RWPE2 (cell line): ENCODE data around the gene RNF11.

Experiments used
- ATAC-seq: fragments of 200-7000 bp; cut with Tn5 transposase; 3 replicates; pipeline ENCODE4 v1.9.1; 2021; ENCODE audit warnings: low read depth
- DNase-seq: peaks from one replicate; pipeline ENCODE4 v3.0.0-alpha.2; 2020; ENCODE audit warnings: low spot score
- H3K27ac ChIP-seq: fragments of 450-650 bp; 2 replicates; pipeline ENCODE4 v1.5.1; 2017; ENCODE audit warnings: mild to moderate bottlenecking; ENCODE audit not compliant: poor library complexity, severe bottlenecking
- H3K27me3 ChIP-seq: fragments of 250-450 bp; sonication (Bioruptor Pico); 2 replicates; pipeline ENCODE4 v1.5.1; 2021; ENCODE audit warnings: mild to moderate bottlenecking, moderate library complexity; ENCODE audit not compliant: insufficient read depth, poor library complexity, severe bottlenecking
- H3K36me3 ChIP-seq: fragments of 250-450 bp; sonication (Bioruptor Pico); 2 replicates; pipeline ENCODE4 v1.5.1; 2020; ENCODE audit warnings: low read depth, mild to moderate bottlenecking, moderate library complexity
- H3K4me1 ChIP-seq: fragments of 250-450 bp; sonication (Bioruptor Pico); 2 replicates; pipeline ENCODE4 v1.5.1; 2021; ENCODE audit warnings: mild to moderate bottlenecking, moderate library complexity; ENCODE audit not compliant: insufficient read depth, poor library complexity, severe bottlenecking
- H3K4me3 ChIP-seq: fragments of 250-450 bp; sonication (Bioruptor Pico); 2 replicates; pipeline ENCODE4 v1.5.1; 2021; ENCODE audit warnings: mild to moderate bottlenecking, moderate library complexity; ENCODE audit not compliant: severe bottlenecking
- H3K9me3 ChIP-seq: fragments of 250-450 bp; sonication (Bioruptor Pico); 2 replicates; pipeline ENCODE4 v1.5.1; 2021; ENCODE audit warnings: mild to moderate bottlenecking, moderate library complexity; ENCODE audit not compliant: severe bottlenecking
- TF ChIP-seq, protein P1 (sequence below): fragments of 450-650 bp; IDR thresholded peaks from one replicate; pipeline ENCODE4 v1.5.1; 2017; ENCODE audit warnings: mild to moderate bottlenecking, moderate library complexity; ENCODE audit not compliant: poor library complexity, severe bottlenecking

Gene RNF11

DNA sequence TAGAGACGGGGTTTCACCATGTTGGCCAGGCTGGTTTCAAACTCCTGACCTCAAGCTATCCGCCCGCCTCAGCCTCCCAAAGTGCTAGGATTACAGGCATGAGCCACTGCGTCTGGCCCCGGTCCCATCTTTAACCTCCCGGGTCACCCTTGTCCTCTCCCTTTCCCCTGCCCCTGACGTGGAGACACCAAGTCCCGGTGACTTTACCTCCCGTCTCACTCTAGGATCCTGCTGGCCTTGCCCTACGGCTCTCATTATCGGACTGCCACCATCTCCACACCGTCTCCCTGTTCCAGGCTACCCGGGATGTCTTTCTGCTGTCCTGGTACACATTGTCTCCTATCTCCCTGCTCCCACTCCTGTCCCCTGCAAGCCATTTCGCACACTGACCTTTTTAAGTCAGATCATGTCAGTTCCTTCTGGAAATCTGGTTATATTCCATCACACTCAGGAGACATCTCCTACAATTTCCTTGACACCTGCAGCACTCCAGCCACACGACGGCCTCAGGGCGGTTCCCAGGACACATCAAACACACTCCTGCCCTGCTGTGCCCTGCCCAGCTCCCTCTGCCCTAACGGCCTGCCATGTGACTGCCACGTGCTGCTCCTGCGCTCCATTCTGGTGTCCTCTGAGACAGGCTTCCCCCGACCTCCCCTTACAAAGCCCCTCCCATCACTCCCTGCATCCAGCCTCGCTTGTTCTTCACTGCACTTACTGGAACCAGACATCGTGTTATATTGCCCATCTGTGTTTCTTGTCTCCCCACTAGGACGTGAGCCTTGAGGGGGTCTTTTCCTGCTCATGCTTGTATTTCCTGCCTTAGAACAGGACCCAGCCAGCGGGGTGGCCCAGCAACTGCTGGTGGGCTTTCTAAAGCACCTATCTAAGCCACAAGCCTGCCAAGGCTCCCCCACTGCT is 61.6 kb downstream of the RNF11 start:
- TF ChIP-seq, protein P1, sequence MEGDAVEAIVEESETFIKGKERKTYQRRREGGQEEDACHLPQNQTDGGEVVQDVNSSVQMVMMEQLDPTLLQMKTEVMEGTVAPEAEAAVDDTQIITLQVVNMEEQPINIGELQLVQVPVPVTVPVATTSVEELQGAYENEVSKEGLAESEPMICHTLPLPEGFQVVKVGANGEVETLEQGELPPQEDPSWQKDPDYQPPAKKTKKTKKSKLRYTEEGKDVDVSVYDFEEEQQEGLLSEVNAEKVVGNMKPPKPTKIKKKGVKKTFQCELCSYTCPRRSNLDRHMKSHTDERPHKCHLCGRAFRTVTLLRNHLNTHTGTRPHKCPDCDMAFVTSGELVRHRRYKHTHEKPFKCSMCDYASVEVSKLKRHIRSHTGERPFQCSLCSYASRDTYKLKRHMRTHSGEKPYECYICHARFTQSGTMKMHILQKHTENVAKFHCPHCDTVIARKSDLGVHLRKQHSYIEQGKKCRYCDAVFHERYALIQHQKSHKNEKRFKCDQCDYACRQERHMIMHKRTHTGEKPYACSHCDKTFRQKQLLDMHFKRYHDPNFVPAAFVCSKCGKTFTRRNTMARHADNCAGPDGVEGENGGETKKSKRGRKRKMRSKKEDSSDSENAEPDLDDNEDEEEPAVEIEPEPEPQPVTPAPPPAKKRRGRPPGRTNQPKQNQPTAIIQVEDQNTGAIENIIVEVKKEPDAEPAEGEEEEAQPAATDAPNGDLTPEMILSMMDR = no peak
- Histone ChIP-seq H3K27ac (no peak overlapping the region), H3K36me3 (no peaks in the 10 kb centered on the region), H3K9me3 (no peaks in the 10 kb centered on the region), H3K4me3 (no peak overlapping the region), H3K4me1 (no peaks in the 10 kb centered on the region), H3K27me3 (no peaks in the 10 kb centered on the region)
- no peak for ATAC-seq
- DNase-seq = no peak

DNA sequence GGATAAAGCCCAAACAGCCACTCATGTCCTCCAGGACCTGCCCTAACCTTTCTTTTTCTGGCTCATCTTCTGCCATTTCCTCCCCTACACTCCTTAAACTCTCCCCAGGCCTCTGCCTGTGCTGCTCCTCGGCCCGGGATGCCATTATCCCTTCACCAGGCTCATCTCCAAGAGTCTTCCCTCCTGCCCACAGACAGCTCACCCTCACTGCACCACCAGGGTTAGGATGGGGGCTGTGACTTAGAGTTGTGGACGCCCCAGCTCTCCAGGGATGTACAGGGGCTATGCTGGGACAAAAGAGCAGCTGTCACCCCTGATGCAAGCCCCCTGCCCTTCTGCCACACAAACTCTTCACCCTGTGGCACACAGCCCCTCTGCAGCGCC is 62.2 kb downstream of the RNF11 start:
- no peaks in the 10 kb centered on the region for H3K36me3 ChIP-seq

DNA sequence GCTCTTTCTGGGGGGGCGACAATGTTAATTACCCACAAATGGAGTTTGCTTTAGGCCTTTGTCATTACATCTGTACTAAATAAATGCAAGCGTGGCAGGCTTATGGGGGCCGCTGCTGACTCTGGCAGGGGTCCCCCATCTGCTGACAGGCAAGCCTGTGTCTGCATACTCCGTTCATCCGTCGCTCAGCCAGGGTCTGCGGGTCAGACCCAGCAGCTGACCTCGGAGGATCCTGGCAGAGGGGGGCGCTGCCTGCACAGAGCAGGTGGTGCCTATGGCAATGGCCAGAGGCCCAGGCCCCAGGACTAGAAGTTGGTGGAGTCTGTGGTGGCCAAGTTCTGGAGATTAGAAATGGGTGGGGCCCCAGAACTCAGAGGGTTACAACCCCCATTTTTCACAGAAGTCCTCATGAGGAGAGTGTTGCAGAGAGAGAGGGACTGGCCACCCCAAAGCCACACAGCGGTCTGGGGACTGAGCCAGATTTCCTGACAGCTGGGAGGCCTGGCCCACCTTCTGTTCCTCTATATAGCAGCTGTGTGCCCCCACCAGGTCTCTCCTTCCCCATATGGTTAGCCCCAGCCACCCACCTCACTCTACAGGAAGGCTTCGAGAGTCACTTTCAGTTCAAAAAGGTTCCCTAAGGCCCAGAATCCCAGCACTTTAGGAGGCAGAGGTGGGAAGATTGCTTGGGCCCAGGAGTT is 63.3 kb downstream of the RNF11 start:
- Histone ChIP-seq H3K9me3 (no peaks in the 10 kb centered on the region), H3K27ac (no peak overlapping the region), H3K36me3 (no peaks in the 10 kb centered on the region), H3K27me3 (no peaks in the 10 kb centered on the region), H3K4me1 (no peaks in the 10 kb centered on the region), H3K4me3 (no peak overlapping the region)
- TF ChIP-seq, protein P1 = no peak
- DNase-seq = no peak
- ATAC-seq = no peak

More for the DNA sequence above, 62.2 kb downstream of the RNF11 start:
- Histone ChIP-seq H3K27ac (no peak overlapping the region), H3K4me3 (no peak overlapping the region), H3K4me1 (no peaks in the 10 kb centered on the region), H3K9me3 (no peaks in the 10 kb centered on the region), H3K27me3 (no peaks in the 10 kb centered on the region)
- TF ChIP-seq, protein P1 = no peak
- ATAC-seq (no peak), DNase-seq (no peak)

DNA sequence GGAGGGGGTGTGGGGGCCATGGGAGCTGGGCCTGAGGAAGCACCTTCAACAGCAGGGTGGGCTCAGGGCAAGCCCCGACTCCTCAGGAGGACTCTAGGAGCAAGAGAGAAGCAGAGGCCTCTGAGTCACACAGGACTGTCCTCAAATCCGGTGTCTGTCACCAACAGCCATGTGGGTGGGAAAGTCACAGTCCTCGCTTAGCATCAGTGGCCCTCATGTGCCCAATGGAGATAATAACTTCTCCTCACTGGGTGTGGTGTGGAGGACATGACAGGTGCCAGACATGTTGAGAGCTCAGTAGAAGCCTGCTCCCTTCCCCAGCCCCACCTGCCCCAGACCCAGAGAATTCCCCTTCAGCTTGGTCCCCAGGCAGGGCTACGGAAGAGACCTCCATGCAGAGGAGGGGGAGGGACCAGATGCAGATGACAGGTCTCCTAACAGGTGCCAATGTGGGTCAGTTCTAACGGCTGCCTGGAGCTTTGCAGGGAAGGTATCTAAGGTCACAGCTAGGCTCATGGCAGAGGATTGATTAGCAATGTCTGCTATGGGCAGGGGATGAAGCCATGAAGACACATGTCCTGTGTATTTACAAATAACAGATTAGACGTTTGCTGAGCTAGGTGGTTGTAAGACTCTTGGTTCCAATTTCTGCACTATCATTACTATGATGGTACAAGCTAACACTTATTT is 64.1 kb downstream of the RNF11 start:
- ATAC-seq (no peak), DNase-seq (no peak)
- no peak overlapping the region for H3K27ac ChIP-seq
- no peaks in the 10 kb centered on the region for H3K9me3 ChIP-seq
- no peaks in the 10 kb centered on the region for H3K4me1 ChIP-seq
- TF ChIP-seq, protein P1 = no peak
- no peaks in the 10 kb centered on the region for H3K27me3 ChIP-seq
- no peaks in the 10 kb centered on the region for H3K36me3 ChIP-seq
- no peak overlapping the region for H3K4me3 ChIP-seq
